DOHH2 (cell line): Measurements from ENCODE around the gene PNN.

Source experiments
- H3F3A ChIP-seq: fragments of 200-600 bp; sonication (generic), shearing (Covaris generic); 2 replicates; pipeline ENCODE4 v1.6.0; 2016; ENCODE audit warnings: antibody characterized with exemption, mild to moderate bottlenecking; ENCODE audit not compliant: control insufficient read depth, insufficient read depth
- H3K27ac ChIP-seq: fragments of 200-600 bp; sonication (generic); 2 replicates; pipeline ENCODE4 v1.5.1; 2014; ENCODE audit warnings: low read depth, mild to moderate bottlenecking, low read length, moderate library complexity
- H3K27me3 ChIP-seq: fragments of 200-600 bp; sonication (generic); 2 replicates; pipeline ENCODE4 v1.6.1; 2014; ENCODE audit warnings: mild to moderate bottlenecking, low read length, mixed read lengths; ENCODE audit not compliant: control insufficient read depth
- H3K36me3 ChIP-seq: fragments of 200-600 bp; sonication (generic); 2 replicates; pipeline ENCODE4 v1.6.1; 2014; ENCODE audit warnings: mild to moderate bottlenecking, low read length, moderate library complexity, mixed read lengths; ENCODE audit not compliant: control insufficient read depth
- H3K4me1 ChIP-seq: fragments of 200-600 bp; sonication (generic); 2 replicates; pipeline ENCODE4 v1.6.1; 2014; ENCODE audit warnings: mild to moderate bottlenecking, low read length, mixed read lengths; ENCODE audit not compliant: control insufficient read depth
- H3K4me2 ChIP-seq: fragments of 200-600 bp; sonication (generic); 2 replicates; pipeline ENCODE4 v1.6.0; 2014; ENCODE audit warnings: mild to moderate bottlenecking, low read length, moderate library complexity
- H3K4me3 ChIP-seq: fragments of 200-600 bp; sonication (generic); 2 replicates; pipeline ENCODE4 v1.5.1; 2014; ENCODE audit warnings: mild to moderate bottlenecking, low read length, mixed read lengths
- H3K79me2 ChIP-seq: fragments of 200-600 bp; sonication (generic); 2 replicates; pipeline ENCODE4 v1.6.1; 2014; ENCODE audit warnings: mild to moderate bottlenecking, low read length, mixed read lengths; ENCODE audit not compliant: control insufficient read depth
- H3K9me2 ChIP-seq: fragments of 200-600 bp; sonication (generic); replicated peaks from 2 replicates; pipeline ENCODE4 v1.6.1; 2014; ENCODE audit warnings: mild to moderate bottlenecking, low read length, mixed read lengths; ENCODE audit not compliant: control insufficient read depth
- H3K9me3 ChIP-seq: fragments of 200-600 bp; sonication (generic); 2 replicates; pipeline ENCODE4 v1.6.1; 2014; ENCODE audit warnings: antibody characterized with exemption, low read length, mixed read lengths; ENCODE audit not compliant: control insufficient read depth, insufficient read depth
- H4K20me1 ChIP-seq: fragments of 200-600 bp; sonication (generic); 2 replicates; pipeline ENCODE4 v1.6.0; 2014; ENCODE audit warnings: low read depth, mild to moderate bottlenecking, antibody characterized with exemption, low read length, moderate library complexity; ENCODE audit not compliant: control insufficient read depth, insufficient read depth
- EZH2phosphoT487 ChIP-seq: fragments of 200-600 bp; sonication (generic); IDR thresholded peaks from 2 replicates; pipeline ENCODE4 v1.6.1; 2017; ENCODE audit warnings: borderline replicate concordance, mild to moderate bottlenecking, antibody characterized with exemption, low read length, moderate library complexity, mixed read lengths
- TF ChIP-seq, protein P1 (sequence below): fragments of 200-600 bp; sonication (generic); IDR thresholded peaks from one replicate; pipeline ENCODE4 v1.5.1; 2014; ENCODE audit warnings: antibody characterized with exemption, mild to moderate bottlenecking, low read depth, low read length; ENCODE audit not compliant: poor library complexity, severe bottlenecking

Gene PNN

DNA sequence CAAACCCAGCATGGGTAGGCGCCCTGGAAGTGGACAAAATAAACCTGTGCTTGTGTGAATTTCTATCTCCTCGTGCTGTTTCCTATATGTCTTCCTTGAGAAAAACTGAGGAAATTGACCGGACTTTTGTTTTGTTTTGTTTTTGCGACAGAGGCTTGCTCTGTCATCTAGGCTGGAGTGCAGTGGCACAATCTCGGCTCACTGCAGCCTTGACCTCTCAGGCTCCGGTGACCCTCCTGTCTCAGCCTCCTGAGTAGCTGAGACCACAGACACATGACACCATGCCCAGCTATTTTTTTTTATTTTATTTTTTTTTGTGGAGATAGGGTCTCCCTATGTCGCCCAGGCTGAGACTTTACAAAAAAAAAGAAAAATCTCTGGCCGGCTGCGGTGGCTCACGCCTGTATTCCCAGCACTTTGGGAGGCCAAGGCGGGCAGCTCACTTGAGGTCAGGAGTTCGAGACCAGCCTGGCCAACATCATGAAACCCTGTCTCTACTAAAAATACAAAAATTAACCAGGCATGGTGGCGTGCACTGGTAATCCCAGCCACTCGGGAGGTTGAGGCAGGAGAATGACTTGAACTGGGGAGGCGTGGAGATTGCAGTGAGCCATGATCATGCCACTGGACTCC is 36.2 kb downstream of the PNN start:
- H3K4me3 ChIP-seq = no peak overlapping the region
- no peaks in the 10 kb centered on the region for H3K27me3 ChIP-seq
- H3K27ac ChIP-seq = no peak overlapping the region
- H3F3A ChIP-seq = no peaks in the 10 kb centered on the region
- H3K9me3 ChIP-seq = no peaks in the 10 kb centered on the region
- no peak overlapping the region for H3K4me2 ChIP-seq
- TF ChIP-seq, protein P1, sequence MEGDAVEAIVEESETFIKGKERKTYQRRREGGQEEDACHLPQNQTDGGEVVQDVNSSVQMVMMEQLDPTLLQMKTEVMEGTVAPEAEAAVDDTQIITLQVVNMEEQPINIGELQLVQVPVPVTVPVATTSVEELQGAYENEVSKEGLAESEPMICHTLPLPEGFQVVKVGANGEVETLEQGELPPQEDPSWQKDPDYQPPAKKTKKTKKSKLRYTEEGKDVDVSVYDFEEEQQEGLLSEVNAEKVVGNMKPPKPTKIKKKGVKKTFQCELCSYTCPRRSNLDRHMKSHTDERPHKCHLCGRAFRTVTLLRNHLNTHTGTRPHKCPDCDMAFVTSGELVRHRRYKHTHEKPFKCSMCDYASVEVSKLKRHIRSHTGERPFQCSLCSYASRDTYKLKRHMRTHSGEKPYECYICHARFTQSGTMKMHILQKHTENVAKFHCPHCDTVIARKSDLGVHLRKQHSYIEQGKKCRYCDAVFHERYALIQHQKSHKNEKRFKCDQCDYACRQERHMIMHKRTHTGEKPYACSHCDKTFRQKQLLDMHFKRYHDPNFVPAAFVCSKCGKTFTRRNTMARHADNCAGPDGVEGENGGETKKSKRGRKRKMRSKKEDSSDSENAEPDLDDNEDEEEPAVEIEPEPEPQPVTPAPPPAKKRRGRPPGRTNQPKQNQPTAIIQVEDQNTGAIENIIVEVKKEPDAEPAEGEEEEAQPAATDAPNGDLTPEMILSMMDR = no peak
- TF ChIP-seq EZH2phosphoT487 = no peak
- H3K4me1 ChIP-seq = no peaks in the 10 kb centered on the region
- no peaks in the 10 kb centered on the region for H3K36me3 ChIP-seq
- no peaks in the 10 kb centered on the region for H4K20me1 ChIP-seq
- no peaks in the 10 kb centered on the region for H3K9me2 ChIP-seq
- no peaks in the 10 kb centered on the region for H3K79me2 ChIP-seq

DNA sequence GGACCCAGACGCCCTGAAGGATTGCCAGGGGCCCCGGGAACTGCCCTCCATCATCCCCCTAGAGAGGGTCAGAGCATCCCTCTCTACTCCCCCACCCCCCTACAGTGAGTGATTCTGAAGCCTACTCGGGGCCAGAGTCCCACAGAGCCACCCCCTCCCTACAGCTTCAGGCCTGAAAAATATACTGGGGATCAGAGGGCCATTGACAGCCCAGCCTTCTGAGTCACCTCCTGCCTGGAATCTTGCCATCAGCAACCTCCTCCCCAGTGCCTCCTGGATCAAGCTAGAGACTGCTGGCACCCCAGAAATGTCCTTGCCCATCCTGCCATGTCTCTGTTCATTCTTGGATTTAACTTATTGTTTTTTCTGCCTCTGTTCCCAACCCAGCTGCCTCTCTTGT is 37.0 kb downstream of the PNN start:
- Histone ChIP-seq H4K20me1 (no peaks in the 10 kb centered on the region), H3K9me3 (no peaks in the 10 kb centered on the region), H3K4me1 (no peaks in the 10 kb centered on the region), H3K4me3 (no peak overlapping the region), H3F3A (no peaks in the 10 kb centered on the region), H3K27ac (no peak overlapping the region), H3K36me3 (no peaks in the 10 kb centered on the region), H3K9me2 (no peaks in the 10 kb centered on the region), H3K4me2 (no peak overlapping the region), H3K27me3 (no peaks in the 10 kb centered on the region), H3K79me2 (no peaks in the 10 kb centered on the region)
- TF ChIP-seq, protein P1 = no peak
- no peak for TF ChIP-seq EZH2phosphoT487

DNA sequence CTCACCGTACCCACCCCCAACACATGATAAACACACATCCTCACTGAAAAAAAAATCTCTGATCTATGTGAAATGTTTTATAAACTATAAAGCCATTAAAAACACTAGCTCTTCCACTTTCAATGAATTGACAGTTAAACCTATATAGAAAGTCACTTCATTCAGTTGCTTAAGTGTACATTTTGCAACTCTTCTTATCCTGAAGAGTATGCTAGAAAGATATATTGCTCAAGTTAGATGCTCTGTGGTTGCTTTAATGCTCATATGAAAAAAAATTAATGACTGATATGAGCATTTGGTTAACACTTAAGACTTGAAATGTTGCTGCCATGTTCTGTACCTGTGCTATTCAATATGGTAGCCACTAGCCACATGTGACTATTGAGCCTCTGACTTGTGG is 37.6 kb downstream of the PNN start:
- TF ChIP-seq, protein P1 = no peak
- no peak for TF ChIP-seq EZH2phosphoT487
- Histone ChIP-seq H3K36me3 (no peaks in the 10 kb centered on the region), H3K27me3 (no peaks in the 10 kb centered on the region), H3K79me2 (no peaks in the 10 kb centered on the region), H3K27ac (no peak overlapping the region), H3K4me1 (no peaks in the 10 kb centered on the region), H3K9me2 (no peaks in the 10 kb centered on the region), H3F3A (no peaks in the 10 kb centered on the region), H3K9me3 (no peaks in the 10 kb centered on the region), H3K4me2 (no peak overlapping the region), H3K4me3 (no peak overlapping the region), H4K20me1 (no peaks in the 10 kb centered on the region)
